NCI-H82 treated with DMSO at 0.1 percent for 48 hours (cell line): ENCODE results near the gene MTTP.
A peak's percentile ranks its signal among the peaks of the same experiment; 100 is the strongest.

Experiments used
- DNase-seq: peaks from one replicate; lab custom pipeline; 2025; ENCODE audit not compliant: unreplicated experiment; lab: John Stamatoyannopoulos, UW

MTTP gene

DNA sequence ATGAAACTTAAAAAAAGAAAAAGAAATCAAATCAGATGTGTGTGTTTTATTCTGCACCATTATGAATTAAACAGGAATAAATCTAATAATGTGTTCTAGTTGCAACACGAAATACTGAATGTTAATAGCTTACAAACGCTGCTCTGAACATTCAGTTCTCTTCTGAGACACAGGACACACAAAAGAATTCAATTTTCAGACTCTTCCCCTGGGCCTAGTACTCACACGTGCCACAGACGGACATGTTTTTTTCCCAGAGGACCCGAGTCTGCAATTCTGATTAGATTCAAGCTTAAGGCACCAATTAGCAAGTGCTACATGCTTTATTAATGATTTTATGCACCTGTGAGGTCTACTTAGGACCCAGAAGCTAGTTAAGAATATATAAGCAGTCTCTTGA is 62.5 kb downstream of the MTTP start:
- no peak for DNase-seq

- no peak for DNase-seq
Observed at GRCh38 chr4:99640676-99641075, 66.1 kb downstream of the MTTP start.

DNA sequence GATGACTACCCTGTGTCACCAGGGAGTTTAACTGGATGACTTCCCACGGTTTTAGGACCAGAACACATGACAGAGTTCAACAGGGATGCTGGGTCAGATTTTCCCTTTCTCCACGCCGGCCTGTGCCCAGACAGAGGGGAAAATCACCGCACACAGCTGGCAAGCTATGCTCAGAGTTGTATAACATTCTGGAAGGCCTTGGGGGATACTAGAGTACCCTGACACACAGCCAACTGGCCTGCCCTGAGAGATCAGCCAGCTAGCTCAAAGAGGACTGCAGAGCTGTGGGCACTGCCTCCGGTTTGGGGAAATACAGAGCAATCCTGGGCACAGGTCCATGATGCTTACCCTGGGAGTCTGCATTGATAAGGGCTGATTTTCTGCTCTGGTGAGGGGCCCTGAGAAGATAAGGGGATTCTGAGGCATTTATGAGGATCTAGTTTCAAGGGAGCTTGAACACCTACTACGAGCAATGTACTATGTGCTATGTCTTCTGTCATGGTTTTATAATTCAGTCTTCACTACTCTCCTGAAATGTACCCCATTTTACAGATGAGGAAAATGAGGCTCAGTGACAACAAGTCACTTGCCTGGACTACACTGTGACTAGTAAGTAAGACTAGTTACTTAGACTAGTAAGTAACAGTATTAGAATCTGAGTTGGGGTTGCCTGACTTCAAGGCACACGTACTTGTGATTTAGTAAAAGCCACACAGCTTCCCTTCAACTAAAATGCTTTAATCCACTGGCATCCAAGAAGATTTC is 68.3 kb downstream of the MTTP start:
- DNase-seq, result no peak

- no peak for DNase-seq
Observed at GRCh38 chr4:99644453-99644852, 69.8 kb downstream of the MTTP start.

DNA sequence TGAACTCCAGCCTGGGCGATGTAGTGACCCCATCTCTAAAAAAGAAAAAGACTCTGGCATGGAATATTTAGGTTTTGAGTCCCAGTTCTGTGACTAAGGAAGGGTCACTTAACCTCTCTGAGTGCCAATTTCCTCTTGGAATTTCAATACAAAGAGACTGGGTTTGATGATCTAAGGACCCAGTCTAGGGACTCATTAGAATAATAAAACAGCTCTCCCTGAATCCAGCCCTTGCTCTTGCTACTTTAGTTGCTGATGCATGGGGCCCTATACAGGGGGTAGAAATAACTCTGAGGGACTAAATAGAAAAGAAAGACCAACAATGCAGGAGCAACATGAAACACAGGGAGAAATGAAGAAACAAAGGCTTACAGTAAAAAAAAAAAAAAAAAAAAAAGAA is 70.4 kb downstream of the MTTP start:
- no peak for DNase-seq

GRCh38 chr4:99645638-99646037 is 71.0 kb downstream of the MTTP start:
- peak; percentile 40 for DNase-seq

GRCh38 chr4:99647071-99647470 is 72.4 kb downstream of the MTTP start:
- peak; percentile 60 for DNase-seq

DNA sequence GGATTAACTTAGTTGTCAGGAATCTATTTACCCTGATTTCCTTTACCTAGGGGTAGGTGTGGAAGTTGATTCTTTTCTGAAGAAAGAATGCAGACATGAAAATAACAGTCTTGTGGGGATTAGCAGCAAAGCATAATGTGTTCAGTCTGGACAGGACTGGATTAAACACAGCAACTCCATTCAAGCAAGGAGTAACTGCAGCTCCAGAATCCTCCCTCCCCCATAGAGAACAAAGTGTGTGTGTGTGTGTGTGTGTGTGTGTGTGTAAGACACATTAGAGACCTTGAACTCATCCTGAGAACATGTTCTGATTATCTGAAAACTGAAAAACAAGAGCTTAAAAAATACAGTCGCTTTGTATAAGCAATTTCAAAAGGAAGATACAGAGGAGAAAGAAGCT is 73.7 kb downstream of the MTTP start:
- DNase-seq, result peak; percentile 65

DNA sequence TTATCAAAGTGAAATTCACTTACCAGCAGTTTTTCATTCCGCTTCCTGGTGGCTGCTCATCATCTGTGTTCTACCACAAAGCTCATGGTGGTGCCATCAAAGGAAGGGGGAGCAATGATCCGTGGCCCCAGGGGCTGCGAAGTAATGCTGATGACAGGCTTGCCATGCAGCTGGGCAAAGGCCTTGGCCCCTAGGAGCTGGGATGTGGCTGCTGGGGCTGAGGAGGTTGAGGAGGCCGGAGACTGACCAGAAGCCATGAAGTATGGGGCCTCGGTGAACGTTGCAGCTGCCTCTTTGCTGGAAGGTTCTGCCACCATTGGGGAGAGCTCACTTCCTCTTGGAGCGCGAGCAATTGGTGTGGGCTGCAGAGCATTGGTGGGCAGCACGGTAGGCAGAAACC is 74.6 kb downstream of the MTTP start:
- no peak for DNase-seq

- no peak for DNase-seq
Observed at GRCh38 chr4:99649778-99650177, 75.2 kb downstream of the MTTP start.

GRCh38 chr4:99651016-99651769 is 76.6 kb downstream of the MTTP start:
- DNase-seq, result no peak

DNA sequence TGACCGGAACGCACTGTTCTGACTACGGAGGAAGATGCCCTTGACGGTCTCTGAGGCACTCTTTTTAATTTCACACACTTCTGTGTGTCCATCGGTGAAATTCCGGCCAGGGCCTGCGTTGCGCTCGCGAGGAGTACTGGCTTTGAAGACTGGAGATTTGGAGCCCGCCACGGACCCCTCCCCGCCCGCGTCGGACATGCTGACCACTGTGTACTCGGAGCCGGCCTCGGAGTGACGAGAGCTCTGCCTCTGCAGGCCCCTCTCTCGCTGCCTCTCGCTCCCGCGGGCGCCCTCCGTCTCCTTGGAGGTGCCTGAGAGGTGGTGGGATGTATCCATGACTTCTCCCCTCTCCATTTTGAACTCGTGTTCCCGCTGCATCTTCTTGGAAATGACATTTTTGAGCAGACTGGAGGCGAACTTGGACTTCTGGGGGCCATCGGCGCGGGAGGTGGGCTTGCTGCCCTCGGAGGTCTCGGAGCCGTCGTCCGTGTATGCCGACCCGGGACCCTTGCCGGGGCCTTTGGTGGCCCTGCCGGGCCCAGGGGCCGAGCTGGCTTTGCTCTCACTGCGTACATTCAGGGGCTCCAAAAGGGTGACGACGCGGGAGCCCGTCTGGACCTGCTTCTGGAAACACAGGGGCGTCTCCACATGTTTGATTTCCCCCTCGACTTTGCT is 77.3 kb downstream of the MTTP start:
- DNase-seq, result no peak

- no peak for DNase-seq
Observed at GRCh38 chr4:99652596-99653436, 78.2 kb downstream of the MTTP start.

DNA sequence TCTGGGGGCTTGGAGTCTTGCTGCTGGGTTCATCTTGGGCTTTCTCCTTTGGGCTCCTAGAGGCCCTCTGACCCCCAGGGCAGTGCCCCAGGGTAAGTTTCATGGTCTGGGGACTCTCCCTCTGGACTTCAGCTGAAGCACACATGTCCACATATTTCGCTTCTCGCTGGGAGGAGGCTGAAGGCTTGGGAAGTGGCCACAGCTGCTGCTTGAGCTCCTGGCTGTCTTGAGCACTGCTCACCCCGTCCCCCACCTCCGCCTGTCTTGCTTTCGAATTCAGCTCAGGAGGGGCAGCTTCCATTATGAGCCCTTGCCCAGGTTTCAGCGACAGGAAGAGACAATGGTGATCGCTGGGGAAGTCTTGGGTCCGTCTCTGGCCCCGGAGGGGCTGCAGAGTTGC is 79.3 kb downstream of the MTTP start:
- no peak for DNase-seq

DNA sequence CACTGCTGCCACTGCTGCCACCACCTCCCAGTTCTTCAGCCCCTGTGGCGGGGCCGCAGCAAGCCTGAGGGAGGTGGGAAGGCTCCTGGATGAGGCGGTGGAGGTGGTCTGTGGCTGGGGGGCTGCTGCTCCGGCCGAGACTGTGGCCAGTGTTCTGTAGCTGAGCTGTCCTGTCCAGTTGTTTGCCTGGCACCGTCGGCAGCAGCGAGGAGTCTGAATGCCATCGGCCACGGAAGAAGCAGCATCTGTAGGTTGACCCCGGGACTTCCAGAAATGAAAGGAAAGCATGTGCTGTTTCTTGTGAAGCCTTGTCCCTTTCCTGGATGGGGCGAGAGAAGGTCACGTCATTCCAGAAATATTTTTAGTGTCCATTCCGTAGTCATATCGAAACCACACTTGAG is 79.7 kb downstream of the MTTP start:
- DNase-seq, result no peak

DNA sequence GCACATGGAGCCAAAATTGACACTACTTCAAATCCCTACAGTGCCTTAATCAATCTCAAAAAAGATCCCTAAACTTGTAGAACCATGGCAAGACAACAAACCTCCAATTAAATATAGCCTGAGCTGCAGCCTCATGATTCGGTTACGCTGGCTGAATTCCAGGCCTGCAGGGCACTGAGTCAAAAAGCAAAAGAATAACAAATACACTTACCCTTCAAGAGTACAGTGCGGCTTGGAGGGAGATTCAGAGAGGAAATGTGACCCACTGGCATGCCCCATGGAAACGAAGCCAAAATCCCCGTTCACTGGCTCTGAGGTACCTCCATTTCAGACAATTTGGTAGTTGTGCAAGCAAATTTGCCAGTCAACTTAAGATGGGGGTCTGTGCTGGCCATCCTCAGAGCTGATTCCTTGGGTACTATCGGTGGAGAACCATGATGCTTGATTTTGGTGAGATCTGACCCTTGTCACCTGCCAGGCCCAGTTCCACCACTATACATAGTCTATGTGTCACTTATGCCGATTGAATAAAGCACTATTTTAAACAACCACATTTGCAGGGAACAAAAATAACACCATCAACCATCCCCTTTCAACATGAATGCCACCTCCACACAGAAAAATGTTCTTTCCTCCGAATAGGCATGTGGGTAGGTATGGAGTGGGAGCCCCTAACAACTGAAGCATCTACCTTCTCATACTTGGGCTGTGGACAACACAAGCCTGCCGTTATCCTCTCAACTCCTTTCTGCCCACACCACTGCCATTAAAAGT is 80.9 kb downstream of the MTTP start:
- no peak for DNase-seq

DNA sequence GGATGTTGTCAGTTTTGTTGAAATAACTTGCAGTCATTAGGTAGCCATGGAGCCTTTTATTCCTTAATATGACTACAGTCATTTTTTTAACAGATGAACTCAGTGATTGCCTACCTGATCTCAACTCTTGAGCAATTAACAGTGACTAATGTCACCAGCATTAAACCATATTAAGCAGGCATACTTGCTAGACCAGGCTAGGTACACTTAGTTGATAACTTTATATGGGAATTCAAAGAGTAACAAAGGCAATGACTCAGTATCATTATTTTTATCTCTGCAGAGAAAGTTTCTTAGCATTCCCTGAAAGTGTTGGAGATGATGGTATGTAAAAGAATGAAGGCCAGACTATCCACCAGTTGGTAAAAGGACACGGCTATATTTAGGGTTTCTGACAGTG is 83.2 kb downstream of the MTTP start, which contains the start of gene C4orf54:
Gene C4orf54 (minus strand): TSS at position 31 of the 400 bp plus-strand sequence. CDS start 3,180 bp downstream, outside the sequence.
- no peak for DNase-seq

DNA sequence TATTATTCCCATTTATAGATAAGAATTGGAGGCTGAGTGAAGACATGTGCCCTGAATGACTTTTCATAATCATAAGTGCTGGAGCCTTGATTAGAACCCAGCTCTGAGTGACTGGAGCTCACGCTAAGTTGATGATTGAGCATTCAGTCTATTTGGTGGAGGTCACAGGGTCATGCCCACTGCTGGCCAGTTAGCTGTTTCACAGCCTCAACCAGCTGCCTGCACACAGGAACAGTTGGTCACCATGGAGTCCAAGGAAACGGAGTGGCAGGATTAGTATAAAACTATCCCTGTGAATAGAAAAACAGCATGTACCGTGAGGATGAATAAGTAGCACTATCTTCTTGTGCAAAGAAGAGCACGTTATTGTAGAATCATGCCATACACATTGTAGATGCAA is 84.0 kb downstream of the MTTP start:
- DNase-seq, result no peak

- no peak for DNase-seq
Observed at GRCh38 chr4:99661907-99662306, 87.3 kb downstream of the MTTP start.

- no peak for DNase-seq
Observed at GRCh38 chr4:99664716-99665115, 90.1 kb downstream of the MTTP start.
